Mammary epithelial cell (primary cell): ENCODE data around the gene PSEN1.

Source experiments
- EZH2 ChIP-seq: IDR thresholded peaks from 2 replicates; pipeline ENCODE4 v1.6.1; 2012; ENCODE audit warnings: low read length, inconsistent platforms, borderline replicate concordance
- TF ChIP-seq, protein P1 (sequence below), 2 donors: IDR thresholded peaks in 1 of 2; conservative IDR thresholded peaks in 1 of 2; 2 replicates each; pipeline ENCODE4 v1.5.1; 2011 to 2012; ENCODE audit warnings: inconsistent platforms in 2 of 2, low read length in 2 of 2, mild to moderate bottlenecking in 2 of 2, control low read depth in 1 of 2, low read depth in 1 of 2; ENCODE audit not compliant: insufficient read depth in 1 of 2; ENCODE audit errors: extremely low read depth in 1 of 2

DNA sequence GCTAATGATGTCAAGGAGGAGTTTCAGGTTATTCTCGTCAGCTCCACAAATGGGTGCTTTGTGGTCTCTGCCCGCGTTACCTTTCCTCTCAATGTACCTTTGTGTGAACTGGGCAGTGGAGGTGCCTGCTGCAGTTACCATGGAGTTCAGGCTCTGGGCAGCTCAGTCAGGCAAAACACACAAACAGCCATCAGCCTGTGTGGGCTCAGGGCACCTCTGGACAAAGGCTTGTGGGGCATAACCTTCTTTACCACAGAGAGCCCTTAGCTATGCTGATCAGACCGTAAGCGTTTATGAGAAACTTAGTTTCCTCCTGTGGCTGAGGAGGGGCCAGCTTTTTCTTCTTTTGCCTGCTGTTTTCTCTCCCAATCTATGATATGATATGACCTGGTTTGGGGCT, 84.3 kb downstream of the PSEN1 start:
- TF ChIP-seq, protein P1, sequence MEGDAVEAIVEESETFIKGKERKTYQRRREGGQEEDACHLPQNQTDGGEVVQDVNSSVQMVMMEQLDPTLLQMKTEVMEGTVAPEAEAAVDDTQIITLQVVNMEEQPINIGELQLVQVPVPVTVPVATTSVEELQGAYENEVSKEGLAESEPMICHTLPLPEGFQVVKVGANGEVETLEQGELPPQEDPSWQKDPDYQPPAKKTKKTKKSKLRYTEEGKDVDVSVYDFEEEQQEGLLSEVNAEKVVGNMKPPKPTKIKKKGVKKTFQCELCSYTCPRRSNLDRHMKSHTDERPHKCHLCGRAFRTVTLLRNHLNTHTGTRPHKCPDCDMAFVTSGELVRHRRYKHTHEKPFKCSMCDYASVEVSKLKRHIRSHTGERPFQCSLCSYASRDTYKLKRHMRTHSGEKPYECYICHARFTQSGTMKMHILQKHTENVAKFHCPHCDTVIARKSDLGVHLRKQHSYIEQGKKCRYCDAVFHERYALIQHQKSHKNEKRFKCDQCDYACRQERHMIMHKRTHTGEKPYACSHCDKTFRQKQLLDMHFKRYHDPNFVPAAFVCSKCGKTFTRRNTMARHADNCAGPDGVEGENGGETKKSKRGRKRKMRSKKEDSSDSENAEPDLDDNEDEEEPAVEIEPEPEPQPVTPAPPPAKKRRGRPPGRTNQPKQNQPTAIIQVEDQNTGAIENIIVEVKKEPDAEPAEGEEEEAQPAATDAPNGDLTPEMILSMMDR (conservative IDR thresholded peaks at IDR 0.05 in 1 of 2, IDR thresholded peaks at IDR 0.05 in 1 of 2; ENCODE audit: extremely low read depth in 1 of 2, insufficient read depth in 1 of 2, low read depth in 1 of 2, low read length in 2 of 2): no peak
- no peak for TF ChIP-seq EZH2
